Immature natural killer cell (primary cell): ENCODE measurements around the gene GNAS-AS1. TPM values are rescaled to one million over a fixed set of nuclear protein-coding genes. Genes with fewer than 3 reads are reported as not detected.

Experiments
- DNase-seq, 3 donors: peaks; one replicate each; pipeline ENCODE4 v3.0.0; 2022; ENCODE audit warnings: mixed read lengths in 1 of 3
- H3K27ac Mint-ChIP-seq, 6 donors: one replicate each; pipeline ENCODE4 v1.8.0; 2020; ENCODE audit warnings: mixed read lengths in 6 of 6, mild to moderate bottlenecking in 5 of 6, inconsistent platforms in 4 of 6, moderate library complexity in 3 of 6
- H3K27me3 Mint-ChIP-seq, 3 donors: one replicate each; pipeline ENCODE4 v1.8.0; 2020 to 2021; ENCODE audit warnings: low read depth in 3 of 3, mild to moderate bottlenecking in 3 of 3, mixed read lengths in 3 of 3, moderate library complexity in 3 of 3, inconsistent platforms in 1 of 3
- H3K36me3 Mint-ChIP-seq, 3 donors: one replicate each; pipeline ENCODE4 v1.8.0; 2020; ENCODE audit warnings: mixed read lengths in 3 of 3, inconsistent platforms in 2 of 3, mild to moderate bottlenecking in 2 of 3
- H3K4me1 Mint-ChIP-seq, 2 donors: one replicate each; pipeline ENCODE4 v1.8.0; 2020; ENCODE audit warnings: inconsistent platforms in 2 of 2, mild to moderate bottlenecking in 2 of 2, mixed read lengths in 2 of 2, moderate library complexity in 1 of 2
- H3K4me3 Mint-ChIP-seq, 5 donors: one replicate each; pipeline ENCODE4 v1.8.0; 2020; ENCODE audit warnings: mild to moderate bottlenecking in 5 of 5, mixed read lengths in 5 of 5, inconsistent platforms in 3 of 5, moderate library complexity in 3 of 5
- H3K9me3 Mint-ChIP-seq, 6 donors: one replicate each; pipeline ENCODE4 v1.8.0; 2020; ENCODE audit warnings: mild to moderate bottlenecking in 6 of 6, mixed read lengths in 6 of 6, inconsistent platforms in 4 of 6, moderate library complexity in 3 of 6
- polyA plus RNA-seq, 3 donors: library from polyadenylated mRNA; unstranded; fragments of 300-500 nt; fragmentation: Illumina TruSeq; gene quantifications; one replicate each; pipeline ENCODE4 v1.2.3, GENCODE V29; 2021

The GNAS-AS1 gene
- not detected for polyA plus RNA-seq

GRCh38 chr20:58850693-58851174 lies at the start of gene GNAS-AS1:
TSS of gene GNAS-AS1 (minus strand) at chr20:58850902.
- peaks cover 16 to 18% of the 10 kb centered on the region in 2 donors for H3K4me1 Mint-ChIP-seq
- peak within 1 kb of the TSS in 3 of 6 donors; percentile 2 to 26 (median 24) for H3K27ac Mint-ChIP-seq
- peak; percentile 54 to 76 (median 64) for DNase-seq
- H3K9me3 Mint-ChIP-seq: no peaks in the 10 kb centered on the region
- peaks cover 6 to 18% (median 17%) of the 10 kb centered on the region in 3 donors for H3K27me3 Mint-ChIP-seq
- no peaks in the 10 kb centered on the region for H3K36me3 Mint-ChIP-seq
- peak within 1 kb of the TSS; percentile 83 to 95 (median 88) for H3K4me3 Mint-ChIP-seq

DNA sequence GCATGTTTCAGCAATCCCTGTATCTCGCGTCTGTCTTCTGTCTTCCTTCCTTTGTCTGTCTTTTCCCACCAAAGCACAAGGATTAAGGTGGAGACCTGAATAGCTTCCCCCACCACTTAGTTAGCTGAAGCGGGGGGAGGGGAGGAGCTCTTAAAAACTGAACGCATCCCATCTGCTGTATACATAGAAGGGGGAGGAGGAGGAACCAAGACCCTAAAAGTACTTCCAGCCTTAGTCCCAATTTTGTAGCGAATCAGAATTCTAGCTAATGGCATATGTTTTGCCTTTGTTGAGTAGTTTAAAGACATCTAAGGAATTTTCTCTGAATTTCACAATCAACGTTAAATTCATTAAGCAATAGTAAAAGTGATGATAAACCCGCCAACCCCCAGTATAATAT lies 49.7 kb upstream of the GNAS-AS1 start:
- Mint-ChIP-seq H3K27ac (peak overlapping the region in 1 of 6 donors; percentile 42), H3K36me3 (peaks cover 0 to 17% (median 12%) of the 10 kb centered on the region in 3 donors), H3K27me3 (peaks cover 0 to 3% (median 1%) of the 10 kb centered on the region in 3 donors), H3K4me1 (peaks cover 42 to 75% of the 10 kb centered on the region in 2 donors), H3K4me3 (no peak overlapping the region), H3K9me3 (no peaks in the 10 kb centered on the region)
- DNase-seq: no peak

DNA sequence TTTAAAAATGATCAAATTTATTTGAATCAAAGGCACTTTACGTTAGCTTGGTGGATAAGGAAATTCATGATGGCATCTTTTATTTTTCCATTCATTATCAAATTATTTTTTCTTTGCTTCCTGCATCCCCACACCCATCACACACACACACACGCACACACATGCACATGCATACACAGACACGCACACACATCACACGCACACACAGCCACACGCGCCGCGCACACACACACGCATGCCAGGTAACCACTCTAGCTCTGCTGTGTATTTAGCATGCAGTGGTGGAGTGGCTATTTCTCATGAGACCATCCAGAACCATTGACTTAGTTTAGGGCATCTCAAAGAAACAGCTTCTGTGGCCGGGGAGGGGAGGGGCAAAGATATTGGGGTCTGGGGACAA lies 48.8 kb upstream of the GNAS-AS1 start:
- peaks cover 0 to 11% (median 3%) of the 10 kb centered on the region in 3 donors for H3K36me3 Mint-ChIP-seq
- peaks cover 51 to 84% of the 10 kb centered on the region in 2 donors for H3K4me1 Mint-ChIP-seq

GRCh38 chr20:58898629-58899408 lies 48.1 kb upstream of the GNAS-AS1 start:
- Mint-ChIP-seq H3K9me3 (no peaks in the 10 kb centered on the region), H3K4me3 (no peak overlapping the region)

More for the DNA sequence above, 48.8 kb upstream of the GNAS-AS1 start:
- no peak for DNase-seq
- Mint-ChIP-seq H3K27me3 (peaks cover 0 to 3% (median 1%) of the 10 kb centered on the region in 3 donors), H3K4me3 (no peak overlapping the region), H3K9me3 (no peaks in the 10 kb centered on the region), H3K27ac (peak overlapping the region in 2 of 6 donors; percentile 47 to 53)

GRCh38 chr20:58897488-58897887 lies 46.8 kb upstream of the GNAS-AS1 start:
- H3K27me3 Mint-ChIP-seq: peaks cover 1 to 7% (median 3%) of the 10 kb centered on the region in 3 donors
- DNase-seq: no peak
- no peak overlapping the region for H3K4me3 Mint-ChIP-seq
- no peaks in the 10 kb centered on the region for H3K36me3 Mint-ChIP-seq
- H3K4me1 Mint-ChIP-seq: peaks cover 62 to 94% of the 10 kb centered on the region in 2 donors
- H3K27ac Mint-ChIP-seq: peak overlapping the region; percentile 19 to 88 (median 52)
- no peaks in the 10 kb centered on the region for H3K9me3 Mint-ChIP-seq

More at GRCh38 chr20:58898629-58899408, 48.1 kb upstream of the GNAS-AS1 start:
- Mint-ChIP-seq H3K4me1 (peaks cover 58 to 90% of the 10 kb centered on the region in 2 donors), H3K27me3 (peaks cover 0 to 3% (median 1%) of the 10 kb centered on the region in 3 donors), H3K36me3 (peaks cover 0 to 7% (median 0%) of the 10 kb centered on the region in 3 donors), H3K27ac (peak overlapping the region in 3 of 6 donors; percentile 53 to 68 (median 55))
- DNase-seq: no peak

GRCh38 chr20:58896820-58897219 lies 46.1 kb upstream of the GNAS-AS1 start:
- no peaks in the 10 kb centered on the region for H3K36me3 Mint-ChIP-seq
- H3K27me3 Mint-ChIP-seq: peaks cover 6 to 12% (median 7%) of the 10 kb centered on the region in 3 donors
- DNase-seq: no peak
- H3K9me3 Mint-ChIP-seq: no peaks in the 10 kb centered on the region
- H3K4me3 Mint-ChIP-seq: no peak overlapping the region
- H3K4me1 Mint-ChIP-seq: peaks cover 59 to 90% of the 10 kb centered on the region in 2 donors
- peak overlapping the region; percentile 12 to 88 (median 84) for H3K27ac Mint-ChIP-seq

- Mint-ChIP-seq H3K4me3 (peak overlapping the region; percentile 31 to 74 (median 50)), H3K27ac (peak overlapping the region; percentile 80 to 88 (median 86)), H3K9me3 (no peaks in the 10 kb centered on the region), H3K27me3 (peaks cover 8 to 14% (median 8%) of the 10 kb centered on the region in 3 donors), H3K36me3 (no peaks in the 10 kb centered on the region), H3K4me1 (peaks cover 59 to 80% of the 10 kb centered on the region in 2 donors)
- peak; percentile 17 to 32 (median 20) for DNase-seq
Measured at GRCh38 chr20:58895448-58896180, 44.9 kb upstream of the GNAS-AS1 start.

DNA sequence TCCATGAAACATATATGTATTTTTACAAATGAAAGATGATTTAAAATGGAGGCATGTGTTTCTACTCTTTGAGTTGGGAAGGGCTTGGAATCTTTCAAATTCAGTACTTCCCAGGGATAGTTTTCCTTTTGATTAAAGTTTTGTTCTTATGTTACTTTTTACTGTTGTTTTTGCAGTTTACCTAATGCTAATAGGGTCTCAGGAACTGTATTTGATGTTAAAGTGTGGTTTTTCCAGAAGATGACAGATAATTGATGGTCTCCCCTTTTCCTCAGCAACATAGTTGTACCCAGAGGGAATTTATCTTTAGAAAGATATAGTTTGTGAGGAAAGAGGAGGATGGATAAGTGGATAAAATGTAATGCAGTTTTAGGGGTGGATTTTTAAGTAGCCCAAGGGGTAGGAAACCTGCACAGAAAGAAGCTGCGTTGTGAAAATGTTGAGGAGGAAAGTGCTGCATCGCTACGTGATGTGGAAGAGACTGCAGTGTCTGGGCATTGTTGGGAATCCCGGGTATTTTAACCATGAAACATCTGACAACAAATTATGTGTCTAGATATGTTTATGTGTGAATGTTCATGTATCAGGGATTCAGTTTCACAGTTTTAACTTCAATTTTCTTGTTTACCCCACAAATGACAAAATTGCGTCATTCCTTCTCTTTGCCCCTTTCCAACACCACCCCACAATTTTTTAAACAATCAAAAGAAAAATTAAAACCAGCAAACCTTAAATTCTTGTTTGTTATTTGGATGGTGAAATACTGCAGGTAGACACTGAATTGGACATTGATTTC lies 44.1 kb upstream of the GNAS-AS1 start:
- peak overlapping the region; percentile 80 to 88 (median 86) for H3K27ac Mint-ChIP-seq
- peaks cover 55 to 72% of the 10 kb centered on the region in 2 donors for H3K4me1 Mint-ChIP-seq
- no peaks in the 10 kb centered on the region for H3K36me3 Mint-ChIP-seq
- H3K27me3 Mint-ChIP-seq: peaks cover 9 to 15% (median 10%) of the 10 kb centered on the region in 3 donors
- H3K4me3 Mint-ChIP-seq: peak overlapping the region; percentile 31 to 74 (median 50)
- H3K9me3 Mint-ChIP-seq: no peaks in the 10 kb centered on the region
- DNase-seq: no peak

- no peak for DNase-seq
- H3K4me1 Mint-ChIP-seq: peaks cover 50 to 62% of the 10 kb centered on the region in 2 donors
- peak overlapping the region; percentile 53 to 88 (median 82) for H3K27ac Mint-ChIP-seq
- no peaks in the 10 kb centered on the region for H3K36me3 Mint-ChIP-seq
- peak overlapping the region; percentile 74 to 97 (median 93) for H3K4me3 Mint-ChIP-seq
- H3K9me3 Mint-ChIP-seq: no peaks in the 10 kb centered on the region
- H3K27me3 Mint-ChIP-seq: peaks cover 9 to 16% (median 11%) of the 10 kb centered on the region in 3 donors
Measured at GRCh38 chr20:58893355-58894120, 42.8 kb upstream of the GNAS-AS1 start.

- peaks cover 9 to 18% (median 11%) of the 10 kb centered on the region in 3 donors for H3K27me3 Mint-ChIP-seq
- peaks cover 51 to 61% of the 10 kb centered on the region in 2 donors for H3K4me1 Mint-ChIP-seq
- H3K9me3 Mint-ChIP-seq: no peaks in the 10 kb centered on the region
- no peaks in the 10 kb centered on the region for H3K36me3 Mint-ChIP-seq
- H3K27ac Mint-ChIP-seq: peak overlapping the region; percentile 88 to 98 (median 94)
- DNase-seq: no peak
- peak overlapping the region; percentile 90 to 97 (median 94) for H3K4me3 Mint-ChIP-seq
Measured at GRCh38 chr20:58892932-58893224, 42.2 kb upstream of the GNAS-AS1 start.

- Mint-ChIP-seq H3K4me1 (peaks cover 53 to 61% of the 10 kb centered on the region in 2 donors), H3K36me3 (no peaks in the 10 kb centered on the region), H3K4me3 (peak overlapping the region; percentile 90 to 97 (median 94)), H3K27me3 (peaks cover 9 to 20% (median 11%) of the 10 kb centered on the region in 3 donors), H3K27ac (peak overlapping the region; percentile 88 to 98 (median 94)), H3K9me3 (no peaks in the 10 kb centered on the region)
- peak; percentile 59 to 65 (median 63) for DNase-seq
Measured at GRCh38 chr20:58892141-58892931, 41.6 kb upstream of the GNAS-AS1 start.

GRCh38 chr20:58891718-58892140 lies 41.0 kb upstream of the GNAS-AS1 start:
- Mint-ChIP-seq H3K27ac (peak overlapping the region; percentile 88 to 98 (median 94)), H3K4me1 (peaks cover 47 to 55% of the 10 kb centered on the region in 2 donors), H3K36me3 (no peaks in the 10 kb centered on the region), H3K9me3 (no peaks in the 10 kb centered on the region), H3K27me3 (peaks cover 9 to 20% (median 11%) of the 10 kb centered on the region in 3 donors), H3K4me3 (peak overlapping the region; percentile 90 to 97 (median 94))
- peak in 1 of 3 donors; percentile 31 for DNase-seq
